Upper lobe of left lung (tissue), 6 donors: Measurements from ENCODE around the gene PARP16. TPM values are rescaled to one million over a fixed set of nuclear protein-coding genes. Genes with fewer than 3 reads are reported as not detected.

Experiments used
- ATAC-seq, 2 donors: fragments of 200-7000 bp; cut with Tn5 transposase; one replicate each; pipeline ENCODE4 v1.9.1; 2022; ENCODE audit warnings: mild to moderate bottlenecking in 2 of 2, moderate library complexity in 2 of 2; ENCODE audit not compliant: low FRiP score in 2 of 2
- DNase-seq, 2 donors: peaks; one replicate each; pipeline ENCODE4 v3.0.0-alpha.2; 2019 to 2020
- H3K27ac ChIP-seq, 4 donors: fragments of 200-600 bp; sonication (generic); one replicate each; pipeline ENCODE4 v1.5.1; 2016 to 2019
- H3K27me3 ChIP-seq, 4 donors: fragments of 200-600 bp; sonication (generic); one replicate each; pipeline ENCODE4 v1.5.1; 2017 to 2019
- H3K36me3 ChIP-seq, 4 donors: fragments of 200-600 bp; sonication (generic); one replicate each; pipeline ENCODE4 v1.5.1; 2016 to 2019
- H3K4me1 ChIP-seq, 4 donors: fragments of 200-600 bp; sonication (generic); one replicate each; pipeline ENCODE4 v1.5.1; 2018 to 2019
- H3K4me3 ChIP-seq, 4 donors: fragments of 200-600 bp; sonication (generic); one replicate each; pipeline ENCODE4 v1.5.1; 2017 to 2019; ENCODE audit warnings: mild to moderate bottlenecking in 2 of 4, moderate library complexity in 1 of 4
- H3K9me3 ChIP-seq, 4 donors: fragments of 200-600 bp; sonication (generic); one replicate each; pipeline ENCODE4 v1.5.1; 2018 to 2019
- EP300 ChIP-seq, 4 donors: sonication (generic); formaldehyde crosslinking; IDR thresholded peaks; one replicate each; pipeline ENCODE4 v1.5.1; 2017; ENCODE audit warnings: antibody characterized with exemption in 4 of 4, control low read depth in 2 of 4
- POLR2A ChIP-seq, 4 donors: fragments of 450-650 bp; IDR thresholded peaks; one replicate each; pipeline ENCODE4 v1.5.1; 2016 to 2017; ENCODE audit warnings: antibody characterized with exemption in 4 of 4, mild to moderate bottlenecking in 2 of 4
- POLR2AphosphoS5 ChIP-seq, 2 donors: sonication (generic); formaldehyde crosslinking; IDR thresholded peaks; one replicate each; pipeline ENCODE4 v1.5.1; 2017; ENCODE audit warnings: antibody characterized with exemption in 2 of 2
- WGBS, 2 donors: methylation state at CpG; one replicate each; pipeline ENCODE4 v1.1.5; 2017 to 2018; 5-methylcytosine and 5-hydroxymethylcytosine counted together
- total RNA-seq, 6 donors: library from RNA; depleted of rRNA in 4 of 6; stranded (reverse); fragments of >200 nt in 4 of 6; gene quantifications; one replicate each; pipeline versions ENCODE4 v1.1.0 to v1.2.1, GENCODE V29; 2016 to 2021
- TF ChIP-seq, protein P1 (sequence below), 6 experiments: fragments of 450-650 bp in 4 of 6; fragments of 200-600 bp in 2 of 6; sonication (generic) in 2 of 6; IDR thresholded peaks; one replicate each; pipeline ENCODE4 v1.5.1; 2016 to 2019; ENCODE audit warnings: antibody characterized with exemption in 6 of 6
- donor health status: DM: no; HTN: no; CAD: no; lungs with moderate emphysema.
- donor health status: DM: no; HTN: yes; CAD: no; lungs with severe emphysema.

Gene PARP16, protein sequence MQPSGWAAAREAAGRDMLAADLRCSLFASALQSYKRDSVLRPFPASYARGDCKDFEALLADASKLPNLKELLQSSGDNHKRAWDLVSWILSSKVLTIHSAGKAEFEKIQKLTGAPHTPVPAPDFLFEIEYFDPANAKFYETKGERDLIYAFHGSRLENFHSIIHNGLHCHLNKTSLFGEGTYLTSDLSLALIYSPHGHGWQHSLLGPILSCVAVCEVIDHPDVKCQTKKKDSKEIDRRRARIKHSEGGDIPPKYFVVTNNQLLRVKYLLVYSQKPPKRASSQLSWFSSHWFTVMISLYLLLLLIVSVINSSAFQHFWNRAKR
- total RNA-seq = 10 to 100 TPM in 1 of 6 donors, 1 to 10 TPM in 5; 6.3 to 20.6 (median 7.9) TPM

DNA sequence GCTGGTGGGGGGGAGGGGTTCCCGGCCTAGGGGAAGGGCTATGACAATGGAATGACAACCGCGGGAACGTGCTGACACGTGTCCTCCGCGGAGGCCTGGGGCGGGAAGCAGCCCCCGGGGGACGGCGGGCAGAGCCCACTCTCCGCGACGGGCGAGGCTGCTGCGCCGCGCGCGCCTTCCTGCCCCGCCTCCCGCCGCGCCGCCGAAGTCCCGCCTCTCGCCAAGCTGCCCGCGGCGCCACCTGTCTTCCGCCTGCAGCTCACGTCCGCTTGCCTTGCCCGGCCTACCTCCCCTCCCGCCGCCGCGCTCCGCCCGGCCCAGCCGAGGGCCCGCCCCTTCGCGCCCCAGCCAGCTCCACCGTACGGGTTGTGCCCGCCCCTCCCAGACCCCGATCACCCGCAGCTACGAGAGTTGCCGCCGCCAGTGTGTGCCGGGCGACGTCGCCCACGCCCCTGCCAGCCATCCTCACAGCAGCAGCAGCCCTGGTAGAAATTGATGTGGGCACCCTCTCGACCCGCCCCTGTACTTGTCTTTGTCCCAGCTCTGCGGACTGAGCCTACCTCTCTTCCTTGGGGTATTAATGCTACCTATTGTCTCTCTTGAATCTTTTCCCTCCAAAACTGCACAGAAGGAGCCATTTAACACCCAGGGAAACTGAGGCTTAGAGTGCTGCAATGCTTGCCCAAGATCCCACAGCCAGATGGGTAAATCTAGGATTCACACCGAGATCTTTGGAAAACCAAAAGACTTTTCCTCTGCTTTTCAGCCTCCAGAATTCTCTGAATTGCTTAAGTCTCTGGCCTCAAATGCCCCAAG is at the start of gene PARP16:
PARP16 (minus strand) TSS at position 180 of the 816 bp plus-strand sequence. CDS start 457 bp downstream, outside the sequence.
- Histone ChIP-seq H3K36me3 (no peaks in the 10 kb centered on the region), H3K4me3 (peak within 1 kb of the TSS; percentile 57 to 84 (median 77)), H3K4me1 (peaks cover 10 to 16% (median 15%) of the 10 kb centered on the region in 4 donors), H3K27me3 (no peaks in the 10 kb centered on the region), H3K27ac (peak within 1 kb of the TSS; percentile 85 to 90 (median 89)), H3K9me3 (no peaks in the 10 kb centered on the region)
- 3 to 11% methylated on average over 10 to 41 of the region's 62 CpGs for WGBS, 2 donors
- ATAC-seq = peak; percentile 94 to 97
- TF ChIP-seq POLR2AphosphoS5 (IDR thresholded peaks at IDR 0.05) (peak; percentile 62 to 78), EP300 (IDR thresholded peaks at IDR 0.05) (no peak), POLR2A (IDR thresholded peaks at IDR 0.05) (peak in 3 of 4 donors; percentile 55 to 94 (median 67))
- TF ChIP-seq, protein P1, sequence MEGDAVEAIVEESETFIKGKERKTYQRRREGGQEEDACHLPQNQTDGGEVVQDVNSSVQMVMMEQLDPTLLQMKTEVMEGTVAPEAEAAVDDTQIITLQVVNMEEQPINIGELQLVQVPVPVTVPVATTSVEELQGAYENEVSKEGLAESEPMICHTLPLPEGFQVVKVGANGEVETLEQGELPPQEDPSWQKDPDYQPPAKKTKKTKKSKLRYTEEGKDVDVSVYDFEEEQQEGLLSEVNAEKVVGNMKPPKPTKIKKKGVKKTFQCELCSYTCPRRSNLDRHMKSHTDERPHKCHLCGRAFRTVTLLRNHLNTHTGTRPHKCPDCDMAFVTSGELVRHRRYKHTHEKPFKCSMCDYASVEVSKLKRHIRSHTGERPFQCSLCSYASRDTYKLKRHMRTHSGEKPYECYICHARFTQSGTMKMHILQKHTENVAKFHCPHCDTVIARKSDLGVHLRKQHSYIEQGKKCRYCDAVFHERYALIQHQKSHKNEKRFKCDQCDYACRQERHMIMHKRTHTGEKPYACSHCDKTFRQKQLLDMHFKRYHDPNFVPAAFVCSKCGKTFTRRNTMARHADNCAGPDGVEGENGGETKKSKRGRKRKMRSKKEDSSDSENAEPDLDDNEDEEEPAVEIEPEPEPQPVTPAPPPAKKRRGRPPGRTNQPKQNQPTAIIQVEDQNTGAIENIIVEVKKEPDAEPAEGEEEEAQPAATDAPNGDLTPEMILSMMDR (IDR thresholded peaks at IDR 0.05) = peak; percentile 30 to 93 (median 63)
- peak; percentile 97 to 98 for DNase-seq

- Histone ChIP-seq H3K36me3 (no peaks in the 10 kb centered on the region), H3K27me3 (no peaks in the 10 kb centered on the region), H3K9me3 (no peaks in the 10 kb centered on the region), H3K4me1 (no peaks in the 10 kb centered on the region), H3K27ac (no peak overlapping the region), H3K4me3 (no peak overlapping the region)
- DNase-seq (no peak), ATAC-seq (no peak)
- 87 to 91% methylated on average over 13 to 19 of the region's 19 CpGs for WGBS, 2 donors
- no peak for TF ChIP-seq POLR2AphosphoS5 (IDR thresholded peaks at IDR 0.05)
- no peak for TF ChIP-seq POLR2A (IDR thresholded peaks at IDR 0.05)
- no peak for TF ChIP-seq EP300 (IDR thresholded peaks at IDR 0.05)
- TF ChIP-seq, protein P1 (IDR thresholded peaks at IDR 0.05) = no peak
These were observed 48.8 kb upstream of the PARP16 start for GRCh38 chr15:65335278-65336055.

DNA sequence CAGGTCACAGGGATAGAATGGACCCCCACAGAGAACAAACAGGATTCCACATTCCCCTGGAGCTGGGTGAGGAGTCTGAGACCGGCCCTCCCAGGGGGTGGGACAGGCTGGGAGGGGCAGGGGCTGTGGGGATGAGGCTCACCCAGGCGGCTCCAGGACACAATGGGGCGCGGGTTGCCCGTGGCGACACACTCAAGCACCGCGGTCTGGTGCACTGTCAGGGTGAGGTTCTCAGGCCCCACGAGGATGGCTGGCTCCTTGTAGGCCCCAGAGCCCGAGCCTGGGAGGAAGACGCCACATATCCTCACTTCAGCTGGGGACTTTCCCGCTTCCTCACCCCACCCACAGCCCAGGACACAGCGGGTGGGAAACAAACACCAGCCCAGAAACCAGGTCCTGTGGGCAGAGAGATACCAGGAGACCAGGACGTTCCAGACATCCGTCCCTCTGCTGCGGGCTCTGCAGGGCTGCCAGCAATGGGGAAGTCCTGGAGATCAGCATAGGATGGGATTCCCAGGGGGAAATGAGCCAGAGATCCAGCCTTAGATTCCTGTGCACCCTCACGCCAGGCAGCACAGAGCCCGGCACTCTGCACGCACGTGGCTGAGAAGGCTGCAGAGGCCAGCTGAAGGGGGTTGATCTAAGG is 48.0 kb upstream of the PARP16 start:
- H3K4me1 ChIP-seq = no peaks in the 10 kb centered on the region
- H3K4me3 ChIP-seq = no peak overlapping the region
- no peaks in the 10 kb centered on the region for H3K27me3 ChIP-seq
- DNase-seq (peak in 1 of 2 donors; percentile 67), ATAC-seq (no peak)
- H3K9me3 ChIP-seq = no peaks in the 10 kb centered on the region
- H3K27ac ChIP-seq = no peak overlapping the region
- no peak for TF ChIP-seq EP300 (IDR thresholded peaks at IDR 0.05)
- 60% methylated on average over 19 of the region's 20 CpGs; no CpG with 5 or more reads in 1 of the 2 donors for WGBS, 2 donors
- no peaks in the 10 kb centered on the region for H3K36me3 ChIP-seq

DNA sequence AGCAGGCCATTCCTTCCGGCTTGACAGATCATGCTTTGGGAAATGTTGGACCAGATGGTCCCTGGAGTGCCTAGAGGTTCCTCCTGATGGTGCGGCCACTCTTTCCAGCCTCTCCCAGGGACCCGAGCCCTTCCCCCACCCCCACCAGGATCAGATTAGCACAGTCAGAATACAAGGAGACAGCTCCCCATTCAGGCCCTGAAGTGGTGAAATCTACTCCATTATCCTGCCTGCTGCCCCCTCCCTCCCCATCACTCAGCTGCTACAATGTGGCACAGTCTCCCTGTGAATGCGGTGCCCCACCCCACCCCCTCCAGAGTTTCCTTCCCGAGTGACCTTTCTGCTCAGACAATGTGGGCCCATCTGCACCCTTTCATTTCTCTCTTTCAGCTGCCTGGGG is 47.2 kb upstream of the PARP16 start:
- Histone ChIP-seq H3K4me3 (no peak overlapping the region), H3K36me3 (no peaks in the 10 kb centered on the region), H3K9me3 (no peaks in the 10 kb centered on the region), H3K4me1 (no peaks in the 10 kb centered on the region), H3K27ac (no peak overlapping the region), H3K27me3 (no peaks in the 10 kb centered on the region)
- no peak for ATAC-seq
- 71 to 77% methylated on average over 4 to 5 of the region's 5 CpGs for WGBS, 2 donors
- TF ChIP-seq POLR2AphosphoS5 (IDR thresholded peaks at IDR 0.05) = no peak
- DNase-seq = no peak

DNA sequence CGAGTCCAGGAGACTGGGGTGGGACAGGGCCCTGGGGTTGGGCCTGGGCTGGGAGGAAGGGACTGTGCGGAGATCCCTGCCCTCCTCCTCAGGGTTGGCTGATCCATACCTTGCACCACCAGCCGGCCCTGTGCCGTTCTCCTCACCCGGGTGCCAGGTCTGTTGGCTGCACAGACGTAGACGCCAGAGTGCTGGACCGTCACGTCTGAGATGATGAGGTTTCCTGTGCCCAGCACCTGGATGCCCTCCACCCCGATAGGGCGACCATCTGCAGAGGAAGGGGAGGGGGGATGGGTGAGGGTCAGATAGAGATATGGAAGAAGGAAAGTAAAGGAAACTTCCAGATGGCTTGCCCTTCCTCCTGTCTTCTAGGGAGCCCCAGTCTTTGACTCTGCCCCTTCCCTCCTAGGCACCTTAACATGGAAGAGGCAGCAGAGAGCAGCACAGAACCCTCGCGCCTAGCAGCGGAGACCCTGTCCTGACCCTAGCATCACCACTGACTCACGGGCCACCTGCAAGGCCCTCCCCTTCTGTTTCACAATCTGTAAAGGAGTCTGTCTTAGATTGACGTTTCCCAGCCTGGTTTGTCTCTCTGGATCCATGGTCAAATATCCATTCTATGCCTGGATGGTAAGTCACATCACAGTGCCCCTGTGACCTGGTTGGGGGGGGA is 46.6 kb upstream of the PARP16 start:
- peak in 1 of 2 donors; percentile 69 for DNase-seq

More for the DNA sequence above, 46.6 kb upstream of the PARP16 start:
- Histone ChIP-seq H3K27me3 (no peaks in the 10 kb centered on the region), H3K4me1 (no peaks in the 10 kb centered on the region), H3K4me3 (no peak overlapping the region), H3K36me3 (no peaks in the 10 kb centered on the region), H3K27ac (no peak overlapping the region), H3K9me3 (no peaks in the 10 kb centered on the region)
- TF ChIP-seq, protein P1 (IDR thresholded peaks at IDR 0.05) = no peak
- TF ChIP-seq POLR2AphosphoS5 (IDR thresholded peaks at IDR 0.05) (no peak), POLR2A (IDR thresholded peaks at IDR 0.05) (no peak), EP300 (IDR thresholded peaks at IDR 0.05) (no peak)
- no peak for ATAC-seq
- WGBS, 2 donors = 83 to 86% methylated on average over 14 to 16 of the region's 16 CpGs
